ENCODE measurements around the gene REM2.

Gene REM2

GRCh38 chr14:22919601-22919921 is 36.5 kb downstream of the REM2 start:
- in situ Hi-C loops (cut with MboI; ENCODE audit: low pct_unique_long_range_greater_than_20kb, low sequenced_read_pairs, unreplicated experiment), result no loop called here
- DNase-seq (ENCODE audit: low spot score), result no peak
- no peak for TF ChIP-seq CTCF (IDR thresholded peaks at IDR 0.05; ENCODE audit: extremely low read depth, insufficient read depth, missing control alignments)

- no peak for DNase-seq (ENCODE audit: low spot score)
- in situ Hi-C loops (cut with MboI; ENCODE audit: low pct_unique_long_range_greater_than_20kb, low sequenced_read_pairs, unreplicated experiment), result no loop called here
- no peak for TF ChIP-seq CTCF (IDR thresholded peaks at IDR 0.05; ENCODE audit: extremely low read depth, insufficient read depth, missing control alignments)
These were observed 37.7 kb downstream of the REM2 start for GRCh38 chr14:22920697-22921096.

GRCh38 chr14:22922294-22922693 is 39.3 kb downstream of the REM2 start:
- no peak for TF ChIP-seq CTCF (IDR thresholded peaks at IDR 0.05; ENCODE audit: extremely low read depth, insufficient read depth, missing control alignments)
- DNase-seq (ENCODE audit: low spot score), result no peak
- in situ Hi-C loops (cut with MboI; ENCODE audit: low pct_unique_long_range_greater_than_20kb, low sequenced_read_pairs, unreplicated experiment), result no loop called here

DNA sequence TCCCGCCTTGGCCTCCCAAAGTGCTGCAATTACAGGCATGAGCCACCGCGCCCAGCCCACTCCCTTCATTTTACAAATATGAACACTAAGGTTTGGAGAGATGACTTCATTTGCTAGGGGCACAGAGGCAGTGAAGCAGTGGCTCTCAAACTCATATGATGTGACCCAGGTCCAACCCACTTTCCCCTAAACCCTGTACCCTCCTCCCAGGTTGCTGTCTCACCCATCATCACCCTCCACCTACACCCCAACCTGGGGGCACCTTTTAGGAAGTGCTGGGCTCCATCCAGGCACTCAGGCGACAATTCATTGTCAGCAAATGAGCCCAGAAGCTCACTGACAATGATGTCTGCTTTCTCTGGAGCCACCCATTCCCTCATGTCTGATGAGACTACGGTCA is 40.7 kb downstream of the REM2 start:
- TF ChIP-seq CTCF (IDR thresholded peaks at IDR 0.05; ENCODE audit: extremely low read depth, insufficient read depth, missing control alignments), result no peak
- in situ Hi-C loops (cut with MboI; ENCODE audit: low pct_unique_long_range_greater_than_20kb, low sequenced_read_pairs, unreplicated experiment), result no loop called here
- no peak for DNase-seq (ENCODE audit: low spot score)

DNA sequence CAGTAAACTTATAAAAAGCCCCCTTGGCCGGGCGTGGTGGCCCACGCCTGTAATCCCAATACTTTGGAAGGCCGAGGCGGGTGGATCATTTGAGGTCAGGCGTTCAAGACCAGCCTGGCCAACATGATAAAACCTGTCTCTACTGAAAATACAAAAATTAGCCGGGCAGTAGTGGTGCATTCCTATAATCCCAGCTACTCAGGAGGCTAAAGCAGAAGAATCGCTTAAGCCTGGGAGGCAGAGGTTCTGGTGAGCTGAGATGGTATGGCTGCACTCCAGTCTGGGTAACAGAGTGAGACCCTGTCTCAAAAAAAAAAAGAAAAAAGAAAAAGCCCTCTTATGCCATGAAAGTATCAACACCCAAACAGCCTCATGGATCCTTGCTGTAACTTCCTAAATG is 42.5 kb downstream of the REM2 start:
- TF ChIP-seq CTCF (IDR thresholded peaks at IDR 0.05; ENCODE audit: extremely low read depth, insufficient read depth, missing control alignments), result no peak
- DNase-seq (ENCODE audit: low spot score), result no peak
- in situ Hi-C loops (cut with MboI; ENCODE audit: low pct_unique_long_range_greater_than_20kb, low sequenced_read_pairs, unreplicated experiment), result no loop called here

GRCh38 chr14:22926316-22926715 is 43.3 kb downstream of the REM2 start:
- no peak for DNase-seq (ENCODE audit: low spot score)
- in situ Hi-C loops (cut with MboI; ENCODE audit: low pct_unique_long_range_greater_than_20kb, low sequenced_read_pairs, unreplicated experiment), result no loop called here
- TF ChIP-seq CTCF (IDR thresholded peaks at IDR 0.05; ENCODE audit: extremely low read depth, insufficient read depth, missing control alignments), result no peak
